ENCODE measurements around the gene C19orf47.
"Not testable (repeated sequence)": the region's sequence is repeated elsewhere in the genome, so short reads cannot be mapped to it uniquely, and the experiment has no call there.

C19orf47 gene

DNA sequence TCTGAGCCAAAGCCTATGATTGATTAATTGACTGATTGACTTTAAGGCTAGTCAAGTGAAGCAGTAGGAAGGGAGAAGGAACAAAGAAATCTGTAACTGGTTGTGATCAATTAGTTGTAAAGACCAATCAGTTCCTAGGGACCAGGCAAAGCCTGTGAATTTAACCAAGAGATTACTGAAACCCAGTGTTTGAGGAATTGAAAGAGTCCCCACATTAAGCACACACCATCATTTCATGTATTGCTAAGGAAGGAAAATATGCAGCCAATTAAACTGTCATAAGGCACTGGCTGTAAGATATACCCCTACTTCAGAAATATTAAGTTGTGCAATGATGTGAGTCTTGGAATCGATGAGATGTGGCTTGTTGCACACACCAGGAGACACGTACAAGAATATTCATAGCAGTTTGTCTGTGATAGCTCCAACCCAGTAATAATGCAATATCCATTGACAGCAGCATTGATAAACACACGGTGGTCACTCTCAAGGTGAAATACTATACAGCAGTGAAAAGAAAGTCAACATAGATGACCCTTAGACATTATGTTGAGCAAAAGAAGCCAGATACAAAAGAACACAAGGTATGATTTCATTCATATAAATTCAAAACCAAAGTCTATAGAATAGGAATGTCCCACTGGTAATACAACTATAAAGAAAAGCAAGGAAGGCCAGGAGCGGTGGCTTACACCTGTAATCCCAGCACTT, 9.0 kb downstream of the C19orf47 start:
- TF ChIP-seq, protein P1, sequence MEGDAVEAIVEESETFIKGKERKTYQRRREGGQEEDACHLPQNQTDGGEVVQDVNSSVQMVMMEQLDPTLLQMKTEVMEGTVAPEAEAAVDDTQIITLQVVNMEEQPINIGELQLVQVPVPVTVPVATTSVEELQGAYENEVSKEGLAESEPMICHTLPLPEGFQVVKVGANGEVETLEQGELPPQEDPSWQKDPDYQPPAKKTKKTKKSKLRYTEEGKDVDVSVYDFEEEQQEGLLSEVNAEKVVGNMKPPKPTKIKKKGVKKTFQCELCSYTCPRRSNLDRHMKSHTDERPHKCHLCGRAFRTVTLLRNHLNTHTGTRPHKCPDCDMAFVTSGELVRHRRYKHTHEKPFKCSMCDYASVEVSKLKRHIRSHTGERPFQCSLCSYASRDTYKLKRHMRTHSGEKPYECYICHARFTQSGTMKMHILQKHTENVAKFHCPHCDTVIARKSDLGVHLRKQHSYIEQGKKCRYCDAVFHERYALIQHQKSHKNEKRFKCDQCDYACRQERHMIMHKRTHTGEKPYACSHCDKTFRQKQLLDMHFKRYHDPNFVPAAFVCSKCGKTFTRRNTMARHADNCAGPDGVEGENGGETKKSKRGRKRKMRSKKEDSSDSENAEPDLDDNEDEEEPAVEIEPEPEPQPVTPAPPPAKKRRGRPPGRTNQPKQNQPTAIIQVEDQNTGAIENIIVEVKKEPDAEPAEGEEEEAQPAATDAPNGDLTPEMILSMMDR (IDR thresholded peaks at IDR 0.05): no peak
- no peak for TF ChIP-seq ZFX (IDR thresholded peaks at IDR 0.05; ENCODE audit: borderline replicate concordance)

DNA sequence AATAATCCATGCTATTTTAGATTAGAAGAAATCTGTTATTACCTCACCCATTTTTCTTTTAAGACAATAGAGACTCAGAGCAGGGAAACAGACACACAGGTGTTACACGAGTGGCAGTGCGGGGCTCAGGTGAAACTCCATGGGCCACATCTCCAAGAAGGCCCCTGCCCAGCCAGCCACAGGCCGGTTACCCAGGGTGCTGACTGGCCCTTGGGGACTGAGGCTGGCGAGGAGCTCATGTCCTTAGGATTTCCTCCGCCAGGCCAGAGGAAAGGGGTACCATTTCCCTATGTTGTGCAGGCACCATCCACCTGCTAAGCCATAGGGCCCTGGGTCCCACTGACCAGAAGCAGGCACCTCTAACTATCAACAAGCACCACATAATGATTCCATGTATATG, 10.6 kb downstream of the C19orf47 start:
- H3K27ac ChIP-seq: no peak overlapping the region
- TF ChIP-seq ZFX (IDR thresholded peaks at IDR 0.05; ENCODE audit: borderline replicate concordance): no peak
- TF ChIP-seq, protein P1 (IDR thresholded peaks at IDR 0.05): no peak

More for the DNA sequence above, 9.0 kb downstream of the C19orf47 start:
- H3K27ac ChIP-seq: no peak overlapping the region

DNA sequence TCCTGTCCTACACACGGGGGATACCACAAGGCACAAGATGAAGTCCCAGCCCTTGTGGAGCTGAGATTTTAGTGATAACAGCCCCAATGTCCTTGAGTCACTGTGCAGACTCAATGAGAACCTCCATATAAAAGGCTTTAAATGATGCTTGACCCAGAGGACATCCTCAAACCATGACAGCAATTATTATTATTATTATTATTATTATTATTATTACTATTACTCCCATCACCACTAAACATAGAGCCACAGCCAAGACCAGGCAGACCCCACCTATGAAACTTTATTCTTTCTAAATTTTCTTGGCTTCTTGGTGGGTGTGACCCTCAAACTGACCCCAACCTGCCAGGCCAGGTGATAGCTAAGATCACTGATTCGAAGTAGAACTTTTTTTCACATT, 11.1 kb downstream of the C19orf47 start:
- TF ChIP-seq, protein P1 (IDR thresholded peaks at IDR 0.05): no peak
- TF ChIP-seq ZFX (IDR thresholded peaks at IDR 0.05; ENCODE audit: borderline replicate concordance): no peak
- no peak overlapping the region for H3K27ac ChIP-seq

DNA sequence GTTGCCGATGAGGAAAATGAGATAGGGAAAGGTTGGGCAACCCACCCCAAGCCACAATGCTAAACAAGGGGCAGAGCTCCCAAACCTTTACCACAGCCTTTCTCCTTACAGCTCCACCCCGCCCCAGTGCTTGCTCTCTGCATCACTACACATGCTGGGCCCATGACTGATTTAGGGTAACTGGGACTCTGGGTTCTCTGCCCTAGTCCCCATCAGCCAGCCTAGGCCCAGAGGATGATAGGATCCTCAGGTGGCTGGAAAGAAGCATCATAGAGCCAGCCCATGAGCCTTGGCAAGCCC, 11.6 kb downstream of the C19orf47 start:
- TF ChIP-seq, protein P1 (IDR thresholded peaks at IDR 0.05): no peak
- TF ChIP-seq ZFX (IDR thresholded peaks at IDR 0.05; ENCODE audit: borderline replicate concordance): no peak
- no peak overlapping the region for H3K27ac ChIP-seq

DNA sequence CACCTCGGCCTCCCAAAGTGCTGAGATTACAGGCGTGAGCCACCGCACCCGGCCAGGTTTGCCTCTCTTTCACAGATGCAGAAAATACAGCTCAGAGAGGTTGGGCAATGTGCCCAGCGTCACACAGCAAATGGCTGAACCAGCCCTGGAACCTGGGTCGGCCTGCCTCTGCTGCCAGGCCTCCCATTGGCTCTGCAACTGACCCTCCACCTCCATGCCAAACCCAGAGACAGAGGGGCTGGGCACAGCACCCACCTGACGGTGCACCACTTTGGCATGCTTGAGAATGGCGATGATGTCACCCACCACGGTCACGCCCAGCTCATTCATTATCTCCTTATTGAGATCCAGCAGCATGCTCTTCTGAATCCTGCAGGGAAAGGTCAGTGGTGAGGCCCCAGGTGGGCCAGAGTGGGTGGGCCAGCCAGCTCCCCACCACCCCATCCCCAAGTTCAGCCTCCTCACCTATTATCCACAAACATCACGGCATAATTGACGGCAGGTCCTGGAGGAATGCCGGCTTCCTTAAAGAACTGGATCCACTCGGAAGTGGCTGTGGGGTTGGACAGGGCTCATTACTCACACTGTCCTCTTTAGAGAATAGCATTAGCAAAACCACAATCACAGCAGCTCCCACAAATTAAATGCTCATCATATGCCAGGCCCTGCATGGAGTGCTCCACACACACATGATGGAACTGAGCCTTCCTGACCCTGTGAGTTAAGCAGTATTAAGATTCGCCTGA, 12.2 kb downstream of the C19orf47 start:
- no peak for TF ChIP-seq ZFX (IDR thresholded peaks at IDR 0.05; ENCODE audit: borderline replicate concordance)
- no peak overlapping the region for H3K27ac ChIP-seq

DNA sequence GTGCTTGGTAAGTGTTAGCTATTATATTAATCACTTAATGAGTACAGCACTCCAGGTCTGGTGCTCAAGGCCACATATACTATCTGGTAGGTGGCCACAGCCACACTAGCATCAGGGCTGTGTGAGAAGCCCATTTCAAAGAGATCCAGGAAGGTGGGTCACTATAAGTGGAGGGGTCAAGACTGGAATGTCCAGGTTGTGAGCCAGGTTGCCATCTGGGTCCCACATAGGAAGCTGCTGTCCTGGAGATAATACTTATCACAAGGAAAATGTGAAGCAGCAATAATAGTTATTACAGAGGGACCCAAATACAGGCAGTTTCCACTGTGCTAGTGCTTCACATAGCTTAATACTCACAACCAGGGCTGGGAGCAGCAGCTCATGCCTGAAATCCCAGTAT, 13.1 kb downstream of the C19orf47 start:
- no peak for TF ChIP-seq ZFX (IDR thresholded peaks at IDR 0.05; ENCODE audit: borderline replicate concordance)
- TF ChIP-seq, protein P1 (IDR thresholded peaks at IDR 0.05): no peak
- no peak overlapping the region for H3K27ac ChIP-seq

DNA sequence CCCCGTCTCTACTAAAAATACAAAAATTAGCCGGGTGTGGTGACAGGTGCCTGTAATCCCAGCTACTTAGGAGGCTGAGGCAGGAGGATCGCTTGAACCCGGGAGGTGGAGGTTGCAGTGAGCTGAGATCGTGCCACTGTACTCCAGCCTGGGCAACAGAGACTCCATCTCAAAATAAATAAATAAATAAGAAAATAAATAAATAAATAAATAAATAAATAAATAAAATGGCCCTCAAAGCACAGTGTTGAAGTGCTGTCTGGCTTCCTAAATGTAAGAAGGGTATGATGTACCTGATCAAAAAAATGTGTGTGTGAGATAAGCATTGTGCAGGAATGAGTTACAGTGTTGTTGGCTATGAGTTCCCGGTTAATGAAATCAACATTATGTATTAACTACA, 15.1 kb downstream of the C19orf47 start:
- not testable (repeated sequence) for H3K27ac ChIP-seq

DNA sequence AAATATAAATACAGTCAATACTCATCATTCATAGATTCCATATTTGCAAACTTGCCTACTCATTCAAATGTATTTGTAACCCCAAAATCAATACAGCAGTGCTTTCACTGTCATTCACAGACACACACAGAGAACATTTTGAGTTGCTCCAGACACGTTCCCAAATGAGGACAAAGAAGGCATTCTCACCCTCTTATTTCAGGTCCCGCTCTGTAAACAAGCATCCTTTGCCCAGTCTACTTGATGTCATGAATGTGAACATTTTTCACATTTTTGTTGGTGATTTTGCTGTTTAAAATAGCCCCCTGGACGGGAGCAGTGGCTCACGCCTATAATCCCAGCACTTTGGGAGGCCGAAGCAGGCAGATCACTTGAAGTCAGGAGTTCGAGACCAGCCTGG, 15.5 kb downstream of the C19orf47 start:
- no peak overlapping the region for H3K27ac ChIP-seq
- TF ChIP-seq ZFX (IDR thresholded peaks at IDR 0.05; ENCODE audit: borderline replicate concordance): no peak
- TF ChIP-seq, protein P1 (IDR thresholded peaks at IDR 0.05): no peak

Data from 22Rv1 (cell line).